COLO829 (cell line): ENCODE measurements around the gene FRY.

Experiments used
- DNase-seq: peaks from one replicate; pipeline ENCODE4 v3.0.0; 2012; ENCODE audit warnings: low spot score

FRY gene

DNA sequence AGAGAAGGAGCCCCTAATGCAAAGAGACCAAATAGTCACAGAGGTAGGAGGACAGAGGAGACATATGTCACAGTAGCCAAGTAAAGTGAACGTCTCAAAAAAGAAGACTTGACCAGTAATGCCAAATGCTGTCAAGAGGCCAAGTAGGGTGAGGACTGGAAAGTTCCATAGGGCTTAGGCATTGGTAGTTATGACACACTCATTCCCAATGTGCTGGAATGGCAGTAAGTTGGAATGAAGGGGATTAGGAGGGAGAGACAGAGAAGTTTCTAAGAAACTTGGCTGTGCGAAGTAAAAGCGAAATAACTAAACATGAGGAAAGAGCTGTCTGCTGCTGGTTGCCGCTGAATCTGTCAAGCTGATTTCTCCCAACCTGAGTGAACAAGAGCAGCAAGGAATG, 14.9 kb upstream of the FRY start:
- DNase-seq: no peak

DNA sequence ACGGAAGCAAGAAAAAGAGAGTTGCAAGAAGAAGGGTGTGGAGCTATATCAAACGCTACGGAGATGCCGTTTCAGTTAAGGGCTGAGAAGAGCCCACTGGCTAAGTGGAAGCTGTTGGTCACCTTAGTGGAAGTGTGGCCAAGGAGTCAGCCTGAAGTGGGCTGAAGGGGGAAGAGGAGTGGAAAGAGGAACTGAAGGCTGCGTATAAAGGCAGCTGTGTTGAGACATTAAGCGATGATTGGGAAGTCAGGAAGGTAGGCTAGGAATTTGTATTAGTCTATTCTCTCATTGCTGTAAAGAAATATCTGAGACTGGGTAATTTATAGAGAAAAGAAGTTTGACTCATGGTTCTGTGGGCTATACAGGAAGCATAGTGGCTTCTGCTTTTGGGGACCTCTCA, 14.1 kb upstream of the FRY start:
- DNase-seq: no peak

DNA sequence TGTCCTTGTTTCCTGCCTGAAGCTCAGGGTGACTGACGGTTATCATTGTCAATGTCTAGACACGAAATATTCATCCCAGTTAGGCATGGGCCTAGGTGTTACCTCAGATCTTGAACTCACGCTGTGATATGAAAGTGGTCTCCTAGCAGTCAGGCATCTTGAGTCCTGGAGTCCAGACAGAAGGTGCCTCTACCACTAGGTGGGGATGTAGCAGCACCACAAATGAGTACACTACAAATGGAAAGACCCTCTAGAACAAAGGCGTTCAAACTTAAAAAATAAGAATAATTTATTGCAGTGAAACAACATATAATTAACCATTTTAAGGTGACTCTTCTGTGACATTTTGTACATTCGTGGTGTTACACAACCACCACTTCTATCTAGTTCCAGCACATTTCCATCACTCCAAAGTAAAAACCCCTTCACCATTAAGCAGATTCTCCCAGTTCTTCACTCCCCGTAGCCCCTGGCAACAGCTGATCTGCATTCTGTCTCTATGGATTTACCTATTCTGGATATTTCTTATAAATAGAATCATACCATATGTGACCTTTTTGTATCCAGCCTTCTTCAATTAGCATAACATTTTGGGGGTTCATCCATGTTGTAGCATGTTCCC, 11.9 kb upstream of the FRY start:
- peak; percentile 51 for DNase-seq

DNA sequence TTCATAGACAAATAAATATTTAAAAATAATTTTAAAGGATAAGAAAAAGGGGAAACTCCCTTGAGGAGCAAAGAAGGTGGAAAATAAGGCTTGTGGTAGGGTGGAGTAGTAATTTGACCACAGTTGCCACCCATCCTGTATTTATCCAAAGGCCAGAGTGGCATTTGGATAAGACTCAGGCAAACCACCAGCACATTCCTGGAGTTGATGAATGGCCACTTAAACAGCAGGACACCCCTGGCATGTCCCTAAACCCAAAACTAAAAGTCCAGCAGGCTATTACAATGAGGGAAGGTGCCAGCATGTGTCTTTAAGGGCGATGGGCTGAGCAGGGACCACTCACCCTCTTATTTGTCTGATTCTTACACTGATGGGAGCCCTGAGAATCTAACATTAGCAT, 9.8 kb upstream of the FRY start:
- DNase-seq: no peak

DNA sequence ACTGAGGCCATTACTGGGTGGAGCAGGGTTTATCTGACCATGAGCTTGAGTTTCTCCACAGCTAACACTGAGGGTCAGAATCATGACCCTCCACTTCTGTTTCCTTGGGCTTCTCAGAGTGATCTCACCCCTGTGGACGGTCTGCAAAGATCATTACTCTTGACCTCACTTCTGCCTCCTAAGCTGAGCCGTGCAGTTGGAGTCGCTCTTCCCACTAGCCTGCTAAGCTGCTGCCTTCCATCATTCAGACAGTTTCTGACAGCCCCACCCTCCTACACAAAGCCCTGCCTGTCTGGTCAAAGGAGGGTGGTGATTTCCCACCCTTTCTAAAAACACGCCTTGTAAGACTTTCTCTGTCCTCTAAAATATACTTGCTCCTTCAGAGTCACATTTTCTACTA, 9.3 kb upstream of the FRY start:
- DNase-seq: peak; percentile 35

DNA sequence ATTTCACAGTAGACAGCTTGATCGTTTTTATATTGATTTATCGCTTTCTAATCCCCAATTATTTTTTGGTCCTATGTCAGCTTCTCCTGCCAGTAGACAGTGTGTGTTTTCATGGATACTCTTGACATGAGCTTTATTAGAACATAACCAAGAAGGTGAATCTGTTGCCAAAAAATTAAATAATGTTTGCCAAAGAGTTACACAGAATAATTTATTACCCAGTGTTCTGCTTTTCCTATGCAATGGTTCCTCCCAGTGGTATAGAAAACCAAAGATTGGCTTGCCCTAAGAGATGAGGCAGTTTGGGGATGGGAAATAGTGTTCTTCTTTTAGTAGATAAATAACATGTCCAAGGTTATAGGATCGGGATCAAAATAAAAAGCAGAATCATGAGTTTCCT, 8.5 kb upstream of the FRY start:
- DNase-seq: no peak

DNA sequence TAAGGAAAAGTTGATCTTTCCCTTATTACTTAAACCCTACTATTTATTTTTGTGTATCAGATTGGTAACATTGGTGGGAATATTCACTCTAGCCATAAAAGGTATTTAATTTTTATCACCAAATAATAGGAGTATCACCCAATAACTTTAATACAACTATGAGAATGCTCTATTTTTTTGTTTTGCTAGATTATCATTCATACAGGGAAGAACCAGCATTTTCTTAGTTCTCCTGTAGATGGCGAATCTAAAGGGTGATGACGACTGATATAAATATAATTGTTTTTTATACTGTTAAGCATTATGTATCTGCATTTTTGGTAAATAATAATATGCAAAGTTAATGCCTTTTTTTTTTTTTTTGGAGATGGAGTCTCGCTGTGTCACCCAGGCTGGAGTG, 7.9 kb upstream of the FRY start:
- DNase-seq: no peak

DNA sequence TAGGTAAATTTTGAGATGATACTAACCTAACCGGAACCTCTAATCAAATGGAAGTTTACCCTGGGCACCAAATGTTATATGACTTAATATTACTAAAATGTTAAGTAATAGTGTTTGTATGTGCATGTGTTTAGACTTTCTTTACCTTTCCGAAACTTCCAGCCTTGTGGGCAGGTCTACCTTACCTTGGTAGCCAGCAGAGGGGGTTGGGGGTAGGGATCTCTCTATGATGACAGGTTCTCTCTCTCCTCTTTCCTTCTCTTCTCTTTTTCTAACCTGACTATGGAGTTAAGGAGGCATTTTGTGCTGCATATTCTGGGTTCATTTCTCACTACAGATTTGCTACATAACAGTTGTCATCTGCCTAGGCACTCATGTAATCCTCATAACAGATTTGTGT, 6.8 kb upstream of the FRY start:
- no peak for DNase-seq

DNA sequence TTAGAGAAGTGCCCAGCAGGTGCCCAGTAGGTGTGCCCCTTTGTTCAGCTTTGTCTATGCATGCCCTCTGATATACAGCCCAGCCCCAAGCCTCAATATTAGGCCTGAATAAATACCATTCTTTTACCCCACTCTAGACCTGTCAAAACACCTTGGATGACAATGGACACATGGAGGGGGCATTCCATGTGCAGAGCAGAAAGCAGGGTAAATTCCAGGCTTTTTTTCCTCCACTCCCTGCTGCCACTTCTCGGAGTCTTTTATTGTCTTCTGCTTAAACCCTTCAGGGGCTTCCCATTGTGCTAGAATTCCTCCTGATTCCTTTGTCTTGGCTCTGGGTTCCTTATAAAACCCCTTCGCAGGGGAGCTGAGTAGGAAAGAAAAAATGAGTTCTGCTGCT, 5.8 kb upstream of the FRY start:
- no peak for DNase-seq

DNA sequence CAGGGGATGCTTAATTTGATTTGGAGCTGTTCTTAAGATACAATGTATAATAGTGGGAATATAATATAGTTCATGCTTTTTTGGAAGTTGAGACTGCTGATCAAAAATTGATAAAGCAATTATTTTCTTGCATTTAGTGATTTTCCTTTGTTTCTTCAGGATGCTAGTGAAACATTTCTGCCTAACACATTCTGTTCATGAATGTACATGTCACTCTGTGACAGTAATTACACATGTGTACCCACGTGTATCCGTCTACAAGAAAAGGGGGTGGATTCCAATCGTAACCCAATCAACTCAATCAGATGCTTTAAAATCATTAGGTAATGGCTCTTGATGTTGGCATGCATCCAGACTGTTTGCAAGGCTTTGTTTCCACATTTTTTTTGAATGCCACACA, 5.0 kb upstream of the FRY start:
- DNase-seq: no peak

DNA sequence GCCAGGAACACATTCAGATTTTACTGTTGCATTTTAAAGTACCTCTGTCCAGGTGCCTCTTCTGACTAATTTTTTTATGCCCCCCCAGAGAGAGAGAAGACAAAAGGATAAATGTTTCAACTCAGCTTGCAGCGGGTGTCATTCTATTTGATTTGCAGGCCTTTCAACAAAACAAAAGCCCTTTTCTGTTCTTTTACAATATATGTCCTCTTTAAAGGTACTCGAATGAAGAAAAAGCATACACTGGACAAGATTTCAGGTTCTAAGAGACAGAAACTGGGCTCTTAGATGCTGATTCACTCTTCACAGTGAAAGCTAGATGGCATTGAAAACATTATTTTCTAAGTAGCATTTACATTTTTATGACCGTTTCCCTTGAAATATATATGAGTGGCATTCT, 2.9 kb upstream of the FRY start:
- DNase-seq: no peak

DNA sequence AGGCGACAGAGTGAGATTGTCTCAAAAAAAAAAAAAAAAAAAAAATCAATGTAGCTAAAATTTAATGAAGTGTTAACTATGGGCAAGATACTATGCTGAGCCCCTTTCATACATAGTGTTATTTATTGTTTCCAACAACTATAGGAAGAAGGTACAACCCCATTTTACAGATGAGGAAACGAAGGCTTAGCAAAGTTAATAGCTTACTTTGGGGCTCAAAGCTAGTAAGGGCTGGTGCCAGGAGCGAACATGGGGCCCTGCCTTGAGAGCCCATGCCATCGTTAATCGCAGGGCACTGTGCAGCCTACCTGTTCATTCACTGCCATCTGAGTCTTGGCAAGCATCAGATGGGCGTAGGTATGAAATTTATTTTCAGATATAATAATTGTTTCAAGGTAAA, 1.9 kb upstream of the FRY start:
- no peak for DNase-seq

DNA sequence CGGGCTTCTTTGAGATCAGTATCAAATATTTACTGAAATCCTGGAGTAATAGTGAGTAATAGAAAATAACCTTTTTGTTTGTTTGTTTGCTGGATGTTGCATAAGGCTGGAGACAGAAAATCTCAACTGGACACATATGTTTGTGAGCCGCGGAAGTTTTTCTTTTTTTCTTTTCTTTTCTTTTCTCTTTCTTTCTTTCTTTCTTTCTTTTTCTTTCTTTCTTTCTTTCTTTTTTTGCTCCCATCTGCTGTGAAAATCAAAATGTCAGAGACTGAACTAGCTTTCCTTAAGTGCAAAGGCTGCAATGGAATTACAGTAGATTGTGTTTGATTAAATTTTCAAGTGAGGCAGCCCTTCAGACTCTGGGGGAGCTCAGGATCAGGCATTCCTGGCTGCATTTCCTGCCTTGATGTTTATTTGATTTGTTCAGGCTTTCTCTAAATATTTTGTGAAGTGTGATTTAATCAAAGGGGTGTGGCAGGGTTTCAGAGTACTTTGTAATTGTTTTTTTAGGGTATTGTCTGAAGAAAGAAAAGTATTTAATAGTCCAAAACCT, 319 bp downstream of the FRY start:
- no peak for DNase-seq

DNA sequence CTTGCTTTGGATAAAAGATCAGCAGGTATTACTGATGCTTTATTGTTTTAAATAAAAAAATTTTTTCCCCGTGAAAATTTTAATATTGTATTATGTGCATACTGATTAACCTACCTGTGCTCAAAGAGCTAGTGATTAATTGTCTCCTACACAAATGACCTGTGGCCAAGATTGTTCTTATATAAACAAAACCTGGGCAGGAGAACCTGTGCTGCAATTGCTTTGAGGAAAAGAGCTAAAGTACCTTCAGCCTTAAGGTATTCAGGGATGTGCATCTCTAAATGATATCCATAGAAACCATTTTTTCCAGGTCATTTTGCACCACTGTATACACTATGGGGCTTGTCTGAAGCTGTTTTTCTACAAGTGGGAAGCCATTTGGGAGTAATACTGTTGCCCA, 1.2 kb downstream of the FRY start:
- DNase-seq: no peak

DNA sequence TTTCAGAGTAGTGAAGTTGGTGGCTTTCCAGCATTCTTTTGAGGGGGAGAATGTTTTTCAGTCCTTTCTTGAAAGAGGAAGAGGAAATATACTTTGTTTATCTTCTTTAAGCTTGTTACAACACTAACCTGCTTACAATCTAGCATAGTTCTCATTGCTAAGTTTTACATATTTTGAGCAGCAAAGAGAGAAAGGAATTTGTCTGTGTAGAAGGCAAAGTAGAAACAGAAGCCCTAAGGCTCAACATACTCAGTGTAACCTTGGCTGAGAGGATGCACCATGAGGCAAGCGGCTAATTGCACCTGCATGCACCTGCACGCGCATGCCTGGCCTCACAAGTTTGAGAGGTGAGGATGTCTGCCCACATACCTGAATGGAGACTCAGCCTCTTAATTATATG, 2.2 kb downstream of the FRY start:
- no peak for DNase-seq

DNA sequence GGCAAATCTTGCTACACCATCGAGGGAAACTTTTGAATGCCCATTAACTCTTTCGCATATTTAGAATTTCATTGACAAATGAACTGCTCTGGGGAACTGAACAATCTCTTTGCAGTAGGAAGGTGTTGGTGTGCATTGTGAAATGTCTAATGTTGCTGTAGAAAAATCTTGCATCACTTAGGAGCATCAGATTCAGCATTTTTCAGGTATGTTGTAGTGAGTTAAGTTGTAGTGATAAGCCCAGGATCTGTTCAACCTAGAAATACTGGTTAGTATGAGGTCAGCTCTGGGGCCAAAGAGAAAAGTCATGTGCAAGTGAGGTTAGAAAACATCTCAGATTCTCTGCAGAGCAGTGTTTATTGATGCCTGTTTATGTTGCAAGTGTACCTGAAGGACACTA, 4.1 kb downstream of the FRY start:
- no peak for DNase-seq

DNA sequence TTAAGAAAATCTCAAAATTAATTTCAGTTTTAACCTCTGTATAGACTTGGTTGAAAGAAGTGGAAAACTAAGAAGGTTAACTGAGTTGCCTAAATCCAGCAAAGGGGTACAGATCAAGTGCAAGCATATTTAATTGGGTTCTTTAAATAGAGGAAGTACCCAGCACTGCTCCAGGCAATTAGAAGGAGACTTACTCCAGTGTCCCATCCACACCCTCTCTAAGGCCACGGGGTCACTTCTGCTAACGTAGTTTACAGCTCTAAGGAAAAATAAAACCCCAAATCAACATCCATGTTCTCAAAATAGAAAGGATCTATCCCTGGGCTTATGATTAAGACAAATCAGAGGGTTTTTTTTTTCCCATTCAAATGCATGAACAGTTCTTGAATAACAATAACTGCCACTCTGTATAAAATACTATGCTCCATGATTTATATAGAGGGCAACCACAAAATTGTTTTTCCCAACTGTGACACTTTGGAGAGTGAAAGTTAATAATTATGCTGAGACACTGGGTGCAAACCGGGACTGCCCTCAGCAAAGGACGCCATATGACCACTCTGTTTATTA, 4.6 kb downstream of the FRY start:
- DNase-seq: no peak

DNA sequence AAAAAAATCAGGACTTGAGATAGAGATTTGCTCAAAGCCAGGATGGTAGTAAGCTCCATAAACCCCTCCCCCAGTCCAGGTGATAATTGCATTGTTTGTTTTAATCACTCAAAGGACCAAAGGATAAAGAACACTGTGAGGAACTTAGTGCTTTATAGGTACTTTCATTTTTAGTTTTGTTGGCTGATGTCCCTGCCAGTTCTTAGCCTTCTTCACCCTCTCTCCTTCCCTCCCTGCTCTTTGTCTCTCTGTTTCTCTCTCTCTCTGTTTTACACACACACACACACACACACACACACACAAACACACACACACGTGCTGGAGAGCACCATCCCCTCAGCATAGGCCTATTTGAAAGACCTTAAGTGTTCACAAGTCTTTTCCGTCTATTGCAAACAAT, 5.2 kb downstream of the FRY start:
- no peak for DNase-seq

DNA sequence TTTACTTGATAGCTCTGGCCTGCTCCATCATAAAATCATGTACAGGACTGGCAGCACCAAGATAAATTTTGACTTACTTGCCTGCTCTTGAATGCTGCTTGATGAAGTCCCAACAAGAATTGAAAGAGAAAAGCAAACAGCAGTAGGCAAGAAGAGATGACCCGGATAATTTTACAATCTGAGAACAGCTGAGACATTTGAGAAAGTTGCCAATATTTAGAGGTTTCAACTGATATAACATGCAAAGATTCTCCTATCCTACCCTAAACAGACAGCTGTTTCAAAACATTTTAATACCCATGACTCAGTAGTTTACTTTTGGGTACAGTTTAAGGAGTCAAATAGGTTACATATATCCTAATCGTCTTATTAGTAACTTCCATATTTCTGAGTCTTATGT, 5.9 kb downstream of the FRY start:
- no peak for DNase-seq

DNA sequence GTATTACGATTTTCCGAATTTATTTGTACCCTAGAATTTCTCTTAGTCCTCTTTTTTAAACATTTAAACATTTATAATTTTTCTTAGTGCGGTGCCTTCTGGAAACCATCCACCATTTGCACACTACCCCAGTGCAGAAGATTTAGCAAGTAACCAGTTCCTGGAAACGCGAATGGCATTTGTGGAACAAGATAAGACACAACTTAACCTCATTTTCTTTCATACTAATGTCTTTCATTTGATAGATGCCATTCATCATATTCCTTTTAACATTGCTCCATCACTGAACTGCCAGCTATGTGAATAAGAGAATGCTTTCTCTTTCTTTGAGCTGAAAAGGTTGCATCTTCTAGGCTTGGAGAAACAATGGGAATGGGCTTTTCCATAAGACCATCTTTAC, 6.8 kb downstream of the FRY start:
- DNase-seq: no peak

DNA sequence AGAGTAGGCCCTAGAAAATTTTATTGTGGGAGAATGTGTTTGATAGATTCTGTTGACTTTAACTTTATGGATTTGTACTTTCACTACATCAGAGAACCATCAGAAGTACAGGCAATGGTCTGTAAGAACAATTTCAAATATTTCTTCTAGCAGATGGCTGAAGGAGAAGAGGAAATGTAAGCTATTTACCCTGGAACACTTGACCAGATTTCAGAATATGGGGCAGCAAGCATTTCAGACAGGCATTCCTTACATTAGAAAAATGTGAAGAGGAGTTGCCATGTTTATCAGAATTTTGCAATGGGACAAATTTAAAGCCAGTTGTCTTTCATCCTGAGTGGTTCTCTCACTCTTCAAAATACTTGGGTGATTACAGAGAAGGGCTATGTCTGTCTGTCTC, 7.5 kb downstream of the FRY start:
- no peak for DNase-seq

DNA sequence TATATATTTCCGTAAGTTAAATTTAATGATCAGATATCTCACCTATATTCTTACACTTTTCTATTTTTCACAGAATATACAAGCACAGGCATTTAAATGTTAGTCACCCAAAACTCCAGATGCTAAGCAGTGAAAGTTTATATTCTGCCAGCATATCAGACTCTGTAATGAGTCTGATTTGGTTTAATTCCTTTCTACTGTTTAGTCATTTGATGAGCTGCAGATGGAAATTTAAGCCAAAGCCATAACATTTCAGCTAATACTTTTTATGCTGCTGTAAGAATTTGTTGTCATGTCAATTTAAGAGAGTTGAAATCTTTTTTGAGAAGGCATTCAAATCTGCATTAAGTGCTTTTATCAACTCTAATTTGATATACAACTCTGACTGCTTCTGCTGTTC, 8.0 kb downstream of the FRY start:
- no peak for DNase-seq

DNA sequence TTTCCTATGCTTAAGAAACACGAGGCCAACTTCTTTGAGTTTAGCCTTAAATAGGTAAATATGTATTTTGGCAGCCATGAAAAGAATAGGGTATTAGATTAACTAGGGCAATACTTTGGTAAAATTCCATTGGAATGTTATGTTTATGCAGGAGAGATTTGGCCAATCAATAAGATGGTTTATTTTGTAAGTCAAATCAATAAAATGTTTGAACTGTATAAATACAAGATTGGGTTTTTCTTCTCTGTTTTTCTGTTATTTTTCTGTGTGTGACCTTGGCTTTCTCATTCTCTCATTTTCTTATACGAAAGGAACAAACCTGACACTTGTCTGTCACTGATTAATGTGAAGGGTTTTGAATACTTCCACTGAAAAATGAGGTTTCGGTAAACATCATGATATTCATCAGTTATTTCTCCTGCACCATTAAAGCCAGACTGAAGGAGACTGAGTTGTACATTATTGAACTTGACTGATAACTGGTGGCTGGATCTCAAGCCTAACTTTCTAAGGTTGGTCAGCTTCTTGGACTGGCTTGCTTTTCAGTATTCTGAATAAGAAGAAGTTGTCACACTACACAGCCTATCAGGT, 8.6 kb downstream of the FRY start:
- no peak for DNase-seq

DNA sequence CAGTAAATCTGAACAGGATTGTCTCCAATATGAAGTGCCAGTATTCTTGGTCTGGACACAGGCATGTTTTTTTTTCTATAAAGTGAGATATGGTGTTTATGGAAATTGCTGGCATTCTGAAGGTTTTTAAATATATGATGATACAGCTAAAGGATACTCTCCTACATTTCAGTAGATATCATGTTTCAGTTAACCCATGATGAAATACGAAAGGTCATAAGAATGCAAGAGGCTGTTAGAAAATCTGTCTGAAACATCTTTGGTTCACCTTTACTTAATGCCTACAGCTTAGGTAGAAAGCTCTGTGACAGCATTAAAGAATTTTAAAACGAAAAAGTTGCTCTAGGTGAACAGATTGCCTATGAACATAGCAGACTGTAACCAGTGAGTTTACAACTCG, 9.1 kb downstream of the FRY start:
- no peak for DNase-seq
